ENCODE data around the gene GPLD1.
A peak's percentile ranks its signal among the peaks of the same experiment; 100 is the strongest.

The GPLD1 gene

GRCh38 chr6:24497254-24497970 is 8.0 kb upstream of the GPLD1 start:
- DNase-seq, result no peak

- DNase-seq, result peak; percentile 56
Measured at GRCh38 chr6:24494821-24495795, 5.7 kb upstream of the GPLD1 start, which contains the start of gene ALDH5A1. TSS of gene ALDH5A1 (plus strand) at chr6:24494969. CDS start at chr6:24494997, 28 bp downstream.

GRCh38 chr6:24493945-24494820 is 4.8 kb upstream of the GPLD1 start:
- no peak for DNase-seq

GRCh38 chr6:24492475-24492874 is 3.1 kb upstream of the GPLD1 start:
- no peak for DNase-seq

- DNase-seq, result no peak
Measured at GRCh38 chr6:24490948-24491347, 1.6 kb upstream of the GPLD1 start.

- DNase-seq, result no peak
Measured at GRCh38 chr6:24489881-24490280, 503 bp upstream of the GPLD1 start.

- DNase-seq, result no peak
Measured at GRCh38 chr6:24486065-24486464, 3.3 kb downstream of the GPLD1 start.

- no peak for DNase-seq
Measured at GRCh38 chr6:24484657-24485323, 4.6 kb downstream of the GPLD1 start.

- no peak for DNase-seq
Measured at GRCh38 chr6:24481449-24481848, 7.9 kb downstream of the GPLD1 start.

- no peak for DNase-seq
Measured at GRCh38 chr6:24480705-24481104, 8.7 kb downstream of the GPLD1 start.

- no peak for DNase-seq
Measured at GRCh38 chr6:24478903-24479302, 10.5 kb downstream of the GPLD1 start.

GRCh38 chr6:24477070-24477469 is 12.3 kb downstream of the GPLD1 start:
- no peak for DNase-seq

GRCh38 chr6:24476631-24477030 is 12.7 kb downstream of the GPLD1 start:
- DNase-seq, result no peak

- no peak for DNase-seq
Measured at GRCh38 chr6:24472181-24472580, 17.2 kb downstream of the GPLD1 start.

- no peak for DNase-seq
Measured at GRCh38 chr6:24469811-24470210, 19.6 kb downstream of the GPLD1 start.

GRCh38 chr6:24464253-24465038 is 24.9 kb downstream of the GPLD1 start:
- no peak for DNase-seq

GRCh38 chr6:24460966-24461365 is 28.4 kb downstream of the GPLD1 start:
- DNase-seq, result no peak

- no peak for DNase-seq
Measured at GRCh38 chr6:24458941-24459340, 30.4 kb downstream of the GPLD1 start.

GRCh38 chr6:24458134-24458533 is 31.2 kb downstream of the GPLD1 start:
- DNase-seq, result no peak

GRCh38 chr6:24455061-24455460 is 34.3 kb downstream of the GPLD1 start:
- no peak for DNase-seq

GRCh38 chr6:24454452-24454851 is 34.9 kb downstream of the GPLD1 start:
- no peak for DNase-seq

Data from effector CD8-positive, alpha-beta T cell (primary cell).